ENCODE data around the gene MPND.

DNA sequence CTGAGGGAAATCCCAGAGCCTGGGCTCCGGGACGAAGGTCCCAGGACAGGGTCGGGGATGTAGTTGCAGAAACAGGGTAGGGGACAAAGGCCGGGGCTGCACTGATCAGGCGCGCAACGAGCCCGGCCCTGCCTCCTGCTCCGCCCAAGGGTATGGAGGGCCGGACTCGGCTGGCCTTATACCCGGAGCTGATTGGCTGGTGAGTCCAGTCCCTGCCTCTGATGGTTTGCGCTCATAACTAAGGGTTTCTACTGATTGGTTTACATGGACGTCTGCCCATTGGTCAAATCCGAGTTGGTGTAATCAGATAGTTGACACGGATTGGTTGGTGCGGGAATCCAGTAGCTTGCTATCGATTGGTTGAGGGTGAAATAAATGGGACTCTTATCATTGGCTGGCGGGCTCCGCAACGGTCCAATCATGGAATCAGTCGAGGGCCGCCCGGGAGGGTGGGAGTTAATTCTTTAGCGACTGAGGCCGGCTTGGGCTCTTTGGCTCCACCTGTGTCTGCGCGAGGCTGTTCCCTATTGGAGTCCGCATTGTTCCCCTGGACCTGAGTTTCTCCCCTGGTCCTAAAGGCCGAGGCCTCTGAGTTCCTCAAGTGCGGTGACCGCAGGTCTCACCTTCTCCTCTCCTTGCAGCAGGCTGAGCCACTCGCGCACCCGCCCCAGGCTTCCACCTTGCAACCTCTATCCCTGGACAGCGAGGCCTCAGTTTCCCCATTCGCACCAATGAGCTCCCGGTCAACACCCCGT is 570 bp upstream of the MPND start:
- TF ChIP-seq ZNF274 (IDR thresholded peaks at IDR 0.05; ENCODE audit: low read depth, low read length) (no peak), SUZ12 (IDR thresholded peaks at IDR 0.05; ENCODE audit: extremely low read depth, insufficient read depth, insufficient read length) (no peak), YY1 (IDR thresholded peaks at IDR 0.05; ENCODE audit: insufficient read depth, insufficient read length) (no peak)

Measured in NT2/D1 (cell line).